NOMO-1 treated with dmso at 0.1 percent for 144 hours (cell line): Measurements from ENCODE around the gene RELCH.

Source experiments
- DNase-seq: peaks from one replicate; lab custom pipeline; 2025; ENCODE audit not compliant: unreplicated experiment; lab: John Stamatoyannopoulos, UW

Gene RELCH

DNA sequence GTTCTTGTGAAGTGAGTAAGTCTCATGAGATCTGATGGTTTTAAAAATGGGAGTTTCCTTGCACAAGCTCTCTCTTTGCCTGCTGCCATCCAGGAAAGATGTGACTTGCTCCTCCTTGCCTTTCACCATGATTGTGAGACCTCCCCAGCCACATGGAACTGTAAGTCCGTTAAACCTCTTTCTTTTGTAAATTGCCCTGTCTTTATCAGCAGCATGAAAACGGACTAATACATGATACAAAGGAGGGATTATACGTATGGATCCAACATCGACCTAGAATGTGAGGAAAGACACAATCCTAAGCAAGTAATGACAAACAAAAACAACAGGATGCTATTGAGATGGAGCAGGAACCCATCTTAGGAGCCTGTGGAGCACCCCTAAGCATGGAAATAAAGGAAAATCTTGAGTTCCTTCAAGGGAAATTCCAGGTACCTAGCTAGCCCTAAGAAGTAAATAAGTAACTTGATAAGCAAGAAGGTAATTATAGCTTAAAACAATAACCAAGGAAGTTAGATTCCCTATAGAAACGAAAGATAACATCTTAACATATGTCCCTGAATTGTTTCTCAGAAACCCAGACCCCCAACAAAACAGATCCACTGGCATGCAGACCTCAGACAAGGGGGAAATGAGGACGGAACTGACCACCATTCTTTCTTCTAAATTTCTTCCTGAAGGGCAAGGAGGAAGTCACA, 136.6 kb downstream of the RELCH start:
- DNase-seq = no peak

DNA sequence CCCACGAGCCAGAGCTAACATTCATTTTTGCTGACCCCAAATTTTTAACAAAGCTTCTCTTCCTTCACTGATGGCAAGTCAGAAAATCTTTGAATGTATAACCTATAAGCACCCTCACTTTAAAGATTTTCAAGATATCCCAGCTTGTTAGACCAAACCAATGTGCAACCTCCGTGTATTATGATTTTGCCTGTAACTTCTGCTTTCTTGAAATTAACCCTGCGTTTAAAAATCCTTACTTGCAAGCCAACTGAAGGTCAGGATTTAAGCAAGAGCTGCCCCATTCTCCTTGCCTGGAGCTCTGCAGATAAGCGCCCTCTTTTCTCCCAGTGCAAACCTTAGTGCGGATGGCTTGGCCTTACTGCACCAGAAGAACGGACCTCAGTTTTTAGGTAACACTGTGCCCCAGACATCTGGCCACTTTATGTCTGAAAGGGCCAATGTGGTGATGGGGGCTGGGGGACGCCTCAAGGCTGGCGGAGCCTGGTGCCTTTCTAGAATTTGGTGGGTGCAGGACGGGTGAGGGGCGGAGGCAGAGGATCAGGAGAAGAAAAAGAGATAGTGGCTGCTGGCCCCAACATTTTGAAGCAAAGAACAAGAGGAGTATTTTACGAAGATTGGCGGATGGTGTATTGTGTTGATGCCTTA, 137.2 kb downstream of the RELCH start:
- DNase-seq = peak; percentile 63

DNA sequence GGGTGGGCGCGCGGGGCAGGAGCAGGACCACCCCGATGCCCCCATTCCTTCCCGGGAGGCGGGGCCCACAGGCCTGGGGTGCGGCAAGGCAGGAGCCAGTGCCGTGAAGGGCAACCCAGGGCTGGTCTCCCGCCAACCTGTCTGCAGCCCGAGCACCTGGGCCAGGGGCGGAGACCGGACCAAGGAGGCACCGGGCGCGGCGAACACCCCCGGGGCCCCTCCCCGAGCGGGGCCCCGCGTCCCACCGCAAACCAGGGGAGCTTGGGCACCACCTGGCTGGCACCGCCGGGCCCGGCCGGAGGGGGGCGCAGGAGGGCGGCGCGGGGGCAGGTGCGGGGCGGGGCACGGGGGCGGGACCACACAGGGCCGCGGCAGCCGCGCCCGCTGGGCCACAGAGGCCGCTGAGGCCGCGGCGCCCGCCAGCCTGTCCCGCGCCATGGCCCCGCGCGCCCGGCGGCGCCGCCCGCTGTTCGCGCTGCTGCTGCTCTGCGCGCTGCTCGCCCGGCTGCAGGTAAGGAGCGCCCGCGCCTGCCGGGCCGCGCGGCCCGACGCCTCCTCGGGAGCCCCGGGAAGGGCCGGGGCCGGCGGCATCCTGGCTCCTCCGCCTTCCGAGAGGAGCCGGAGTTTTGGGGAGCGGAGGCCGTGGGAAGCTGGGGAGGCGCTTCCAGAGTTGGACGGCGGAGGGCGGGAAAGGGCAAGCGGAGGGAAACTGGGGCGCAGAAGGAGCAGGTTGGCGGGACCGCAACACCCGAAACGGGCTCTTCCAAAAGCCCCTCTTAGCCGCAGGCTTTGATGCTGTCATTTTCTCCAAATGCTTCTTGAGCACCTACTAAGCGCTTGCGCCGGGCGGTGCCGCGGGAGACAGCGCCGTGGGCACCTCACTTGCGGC, 138.1 kb downstream of the RELCH start, which contains the start of gene TNFRSF11A:
Gene TNFRSF11A, plus strand, starts transcription at position 394 of the 889 bp plus-strand sequence. Its CDS starts 43 bp downstream, at position 437.
- DNase-seq = peak; percentile 16

DNA sequence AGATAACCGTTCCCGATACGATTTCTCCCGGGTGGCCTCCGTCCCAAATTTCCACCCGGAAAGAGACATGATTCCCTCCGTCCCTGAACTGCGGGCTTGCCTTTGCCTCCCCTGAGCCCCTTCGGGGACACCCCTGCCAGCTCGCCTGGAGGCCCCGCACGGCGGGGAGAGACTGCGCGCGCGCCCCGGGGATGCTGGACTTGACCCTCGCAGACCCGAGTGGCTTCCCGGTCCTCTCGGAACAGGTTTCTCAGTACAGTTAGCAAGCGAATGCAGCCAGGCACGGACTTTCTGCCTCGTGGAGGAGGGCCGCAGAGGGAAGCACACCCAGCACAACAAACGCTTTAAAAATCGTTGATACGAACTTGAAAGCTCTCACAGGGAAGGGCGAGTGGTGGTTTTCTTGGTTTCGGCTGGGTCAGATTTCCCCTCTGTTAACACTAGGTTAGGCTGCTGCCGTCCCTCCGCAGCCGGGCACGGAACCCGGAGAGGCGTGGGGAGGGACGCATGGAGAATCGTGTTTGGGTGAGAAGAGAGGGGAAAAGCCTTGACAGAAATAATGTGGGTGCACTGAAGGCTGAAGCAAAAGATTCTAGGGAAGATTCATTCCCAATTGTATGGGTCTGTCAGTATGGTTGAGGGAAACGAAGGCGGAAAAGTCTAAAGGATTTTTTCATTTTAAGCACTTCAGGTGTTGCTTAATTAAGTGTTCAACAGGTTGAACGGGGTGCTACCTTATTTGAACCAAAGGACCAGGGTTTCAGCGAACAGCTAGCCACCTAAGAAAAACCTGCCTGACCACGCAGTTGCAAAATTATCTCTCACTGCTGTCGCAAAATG, 139.0 kb downstream of the RELCH start:
- no peak for DNase-seq

DNA sequence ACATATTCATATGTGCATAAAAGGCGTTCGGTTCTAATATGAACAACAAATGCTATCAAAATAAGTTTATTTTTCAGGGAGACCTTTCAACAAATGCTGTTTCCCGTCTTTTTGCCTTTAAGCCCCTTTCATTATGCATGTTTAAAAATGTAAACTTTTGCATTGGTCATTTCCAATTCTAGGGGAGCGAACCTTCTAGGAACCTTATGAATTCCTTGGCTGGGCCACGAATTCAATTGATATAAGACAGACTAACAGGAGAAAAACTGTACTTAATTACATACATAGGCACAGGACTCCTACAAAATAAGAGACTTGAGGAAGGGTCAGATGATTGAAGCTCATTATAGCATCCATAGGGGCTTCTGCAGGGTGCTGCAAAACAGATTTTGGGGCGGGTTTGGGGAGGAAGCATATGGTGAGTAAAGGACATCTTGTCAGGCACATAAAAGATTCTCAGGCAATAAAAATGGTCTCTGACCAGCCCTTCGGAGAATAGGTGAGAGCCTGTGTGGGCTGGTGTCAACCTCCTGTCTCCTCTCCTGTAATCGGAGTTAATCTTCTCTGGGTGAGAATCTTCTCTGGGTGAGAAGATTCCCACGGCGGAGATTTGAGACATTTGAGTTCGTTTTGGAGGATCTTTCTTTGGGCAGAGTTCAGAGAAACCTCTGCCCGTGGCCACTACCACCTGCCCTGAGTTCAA, 139.7 kb downstream of the RELCH start:
- no peak for DNase-seq

DNA sequence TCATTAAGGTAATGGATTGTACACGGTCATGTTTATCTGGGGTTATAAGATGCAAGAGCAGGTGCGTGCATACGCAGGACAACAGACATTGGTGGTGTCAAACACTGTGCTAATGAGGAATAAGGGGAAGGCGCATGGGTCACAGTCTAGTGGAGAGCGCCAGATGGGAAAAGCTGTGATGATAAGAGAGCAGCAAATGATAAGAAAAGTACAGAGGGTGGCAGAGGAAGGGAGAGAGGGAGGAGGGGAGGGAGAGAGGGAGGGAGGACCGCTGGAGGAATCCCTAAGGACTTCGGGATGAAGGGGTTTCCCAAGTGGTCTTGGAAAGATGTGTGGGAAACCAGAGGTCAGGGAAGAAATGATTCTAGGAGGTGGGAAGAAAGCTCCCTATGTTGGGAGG, 140.9 kb downstream of the RELCH start:
- no peak for DNase-seq

DNA sequence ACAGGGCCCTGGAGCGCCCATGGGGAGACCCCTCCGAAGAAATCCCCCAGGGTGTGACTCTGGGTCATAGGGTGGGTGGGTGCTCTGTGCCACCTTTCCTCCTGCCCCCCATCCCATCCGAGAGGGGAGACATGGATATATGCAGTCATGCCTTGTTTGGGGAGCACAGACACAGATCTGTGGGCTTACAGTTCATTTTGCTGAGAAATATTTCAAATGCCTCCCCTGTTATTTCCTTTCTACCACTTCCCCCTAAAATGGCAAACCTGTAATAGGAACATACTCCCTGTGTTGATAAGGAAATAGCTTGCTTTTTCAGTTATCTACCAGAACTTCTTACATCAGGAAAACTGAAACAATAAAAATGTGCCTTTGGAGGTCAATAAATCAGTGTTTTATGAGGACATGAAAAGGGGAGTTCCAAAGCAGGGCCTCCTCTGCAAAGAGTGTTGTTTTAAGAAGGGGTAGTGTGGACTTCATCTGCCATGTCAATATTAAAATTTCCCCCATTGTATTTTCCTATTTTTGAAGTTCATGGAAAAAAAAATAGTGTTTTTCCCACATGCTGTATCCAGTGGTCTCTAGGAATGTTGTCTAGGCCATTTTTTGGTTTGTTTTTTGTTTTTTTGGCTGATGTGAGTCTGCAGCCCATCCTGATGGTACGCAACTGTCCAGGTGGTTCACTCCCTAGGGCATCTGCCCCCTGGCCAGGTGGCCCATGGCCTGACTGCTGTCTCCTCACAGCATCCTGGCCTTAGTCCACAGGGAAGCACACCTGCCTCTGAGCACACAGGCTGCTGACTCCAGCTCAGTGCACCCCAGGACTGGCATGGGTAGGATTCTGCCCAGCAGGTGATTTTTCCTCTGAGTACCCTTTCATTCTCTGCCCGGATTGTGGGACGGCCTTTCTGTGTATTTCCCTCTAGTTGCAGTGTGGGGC, 141.8 kb downstream of the RELCH start:
- DNase-seq = no peak

DNA sequence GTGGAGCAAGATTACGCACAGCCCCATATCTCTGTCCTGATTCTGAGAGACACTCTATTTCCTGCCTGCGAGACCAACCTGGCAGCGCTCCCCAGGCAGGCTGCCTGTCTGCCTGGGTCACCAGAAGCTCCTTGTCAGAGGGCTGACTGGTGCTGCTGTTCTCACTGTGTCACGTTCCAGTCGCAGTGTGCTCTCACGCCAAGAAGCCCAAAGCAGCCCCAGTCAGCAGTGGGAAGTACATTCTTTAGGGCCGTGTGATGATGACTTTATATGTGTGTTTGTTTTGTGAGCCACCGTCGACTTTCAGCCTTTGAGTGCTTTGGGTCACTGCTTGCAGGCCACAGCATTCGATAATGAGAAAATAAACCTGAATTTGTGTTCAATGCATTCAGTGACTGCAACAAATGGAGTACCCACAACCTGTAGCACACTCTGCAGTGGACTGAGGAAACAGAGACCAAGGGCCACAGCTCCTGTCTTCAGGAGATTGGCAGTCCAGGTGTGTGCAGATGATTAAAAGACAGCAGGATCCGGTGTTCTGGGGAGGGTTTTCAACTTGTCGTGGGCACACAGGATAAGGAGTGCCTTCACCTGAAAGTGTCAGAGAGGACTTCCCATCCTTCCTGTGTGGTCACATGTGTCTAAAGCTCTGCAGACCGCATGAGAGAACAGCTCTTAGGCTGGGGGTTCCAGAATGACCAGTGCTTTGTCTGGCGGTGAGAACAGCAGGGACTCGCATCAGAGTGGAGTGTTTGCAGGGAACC, 142.8 kb downstream of the RELCH start:
- no peak for DNase-seq

DNA sequence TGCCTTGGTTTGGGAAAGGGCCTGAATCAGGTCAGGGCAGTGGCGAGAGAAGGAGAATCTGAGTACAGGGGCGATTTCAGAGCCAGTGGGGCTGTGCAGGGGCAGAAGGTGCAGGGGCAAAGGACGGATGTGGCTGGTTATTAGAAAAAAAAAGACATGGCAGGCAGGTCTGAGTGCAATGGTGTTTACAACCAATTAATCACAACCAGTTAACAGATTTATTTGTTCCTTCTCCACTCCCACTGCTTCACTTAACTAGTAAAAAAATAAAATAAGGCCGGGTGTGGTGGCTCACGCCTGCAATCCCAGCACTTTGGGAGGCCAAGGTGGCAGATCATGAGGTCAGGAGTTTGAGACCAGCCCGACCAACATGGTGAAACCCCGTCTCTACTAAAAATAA, 143.6 kb downstream of the RELCH start:
- no peak for DNase-seq

DNA sequence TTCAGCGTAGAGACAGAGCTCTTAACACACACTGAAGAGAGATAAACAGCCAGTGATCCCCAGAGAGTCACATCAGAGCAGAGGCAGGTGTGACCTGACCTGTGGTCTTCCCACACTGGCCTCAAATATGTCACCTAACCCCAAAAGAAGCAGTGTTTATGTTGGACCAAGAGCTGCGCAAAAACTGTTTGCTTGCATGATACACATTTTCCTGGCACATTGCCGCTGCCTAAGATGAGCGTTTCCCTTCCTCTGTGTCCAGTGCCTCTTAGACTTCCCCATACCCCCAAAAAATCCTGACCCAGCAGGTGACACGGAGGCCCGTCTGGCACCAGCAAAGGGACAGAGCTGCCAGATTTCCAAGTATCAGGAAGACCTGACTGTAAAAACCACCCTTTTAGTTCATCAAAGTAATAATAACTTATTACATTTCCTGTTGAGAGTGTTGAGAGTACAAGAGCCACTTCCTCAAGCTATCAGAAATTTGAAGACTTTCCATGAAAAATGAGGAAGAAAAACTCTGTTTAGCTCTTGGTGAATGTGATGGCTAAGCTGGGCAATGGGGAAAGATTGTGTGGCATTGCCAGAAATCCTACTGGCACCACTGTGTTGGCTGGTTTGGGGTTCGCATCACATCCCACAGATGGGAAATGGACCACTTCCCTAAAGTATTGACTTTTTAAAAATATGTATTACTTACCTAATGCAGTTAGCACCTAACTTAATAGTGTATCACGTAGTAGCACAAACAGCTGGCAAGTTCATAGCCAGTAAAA, 144.7 kb downstream of the RELCH start:
- DNase-seq = no peak

DNA sequence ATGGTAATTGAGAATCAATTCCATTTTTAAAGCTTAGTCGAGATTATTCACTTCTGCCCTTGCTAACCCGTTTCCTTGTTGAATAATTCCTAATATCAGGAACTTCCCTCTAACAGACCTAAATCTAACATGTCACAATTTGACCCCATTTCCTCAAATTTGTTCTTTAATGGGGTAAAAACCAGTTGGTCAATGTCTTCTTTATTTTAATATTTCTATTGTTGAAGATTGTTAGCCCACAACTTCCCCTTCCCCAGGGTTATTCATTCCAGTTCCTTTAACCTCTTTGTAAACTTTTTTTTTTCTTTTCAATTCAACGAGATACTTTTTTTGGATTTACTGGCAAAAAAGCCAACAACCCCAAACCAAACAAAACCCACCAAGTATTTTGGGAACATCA, 145.4 kb downstream of the RELCH start:
- DNase-seq = no peak

DNA sequence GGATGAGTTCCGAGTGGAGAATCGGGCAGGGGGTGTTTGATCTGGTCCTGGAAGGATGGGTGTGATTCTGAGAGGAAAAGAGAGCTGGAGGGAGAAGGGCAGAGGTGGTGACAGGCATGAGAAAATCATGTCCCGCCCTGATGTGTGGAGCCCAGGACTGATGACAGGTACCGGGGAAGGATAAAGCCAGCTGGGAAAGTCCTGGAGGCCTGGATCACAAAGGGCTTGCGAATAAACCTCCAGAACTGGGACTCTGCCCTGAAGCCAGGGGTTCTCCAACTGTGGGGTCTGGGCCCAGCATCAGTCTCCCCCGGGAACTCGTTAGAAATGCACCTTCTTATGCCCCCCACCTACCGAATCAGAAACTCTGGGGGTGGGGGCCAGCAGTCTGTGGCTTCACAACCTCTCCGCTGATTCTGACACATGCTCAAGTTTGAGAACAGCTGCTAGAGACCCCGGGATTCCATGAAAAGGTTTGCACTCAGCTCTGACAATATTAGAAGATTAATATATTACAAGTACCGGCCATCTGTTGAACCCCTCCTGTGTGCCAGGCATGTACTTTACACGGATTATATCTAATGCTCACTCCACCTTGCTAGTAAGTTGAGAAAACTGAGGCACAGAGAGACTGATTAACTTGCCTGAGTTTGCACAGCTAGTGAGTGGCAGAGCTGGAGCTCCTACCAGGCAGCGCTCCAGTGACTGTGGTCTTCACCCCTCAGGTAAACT, 146.1 kb downstream of the RELCH start:
- DNase-seq = no peak

DNA sequence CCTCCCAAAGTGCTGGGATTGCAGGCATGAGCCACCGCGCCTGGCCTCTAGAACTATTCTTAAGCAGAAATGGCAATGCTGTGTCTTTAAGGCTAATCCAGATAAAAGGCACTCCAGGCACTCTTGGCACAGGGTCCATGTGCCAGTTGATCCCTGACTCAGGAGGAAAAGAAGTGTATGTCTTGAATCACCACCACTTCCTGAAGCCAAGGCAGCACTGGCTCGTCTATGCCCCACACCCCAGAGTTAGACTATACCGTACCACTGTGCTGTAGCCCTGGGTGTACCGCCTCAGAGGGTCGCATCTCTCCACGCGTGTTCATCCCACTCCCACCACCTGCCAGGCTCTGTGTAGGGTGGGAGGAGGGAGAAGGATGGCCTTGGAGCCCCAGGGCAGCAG, 147.1 kb downstream of the RELCH start:
- no peak for DNase-seq

DNA sequence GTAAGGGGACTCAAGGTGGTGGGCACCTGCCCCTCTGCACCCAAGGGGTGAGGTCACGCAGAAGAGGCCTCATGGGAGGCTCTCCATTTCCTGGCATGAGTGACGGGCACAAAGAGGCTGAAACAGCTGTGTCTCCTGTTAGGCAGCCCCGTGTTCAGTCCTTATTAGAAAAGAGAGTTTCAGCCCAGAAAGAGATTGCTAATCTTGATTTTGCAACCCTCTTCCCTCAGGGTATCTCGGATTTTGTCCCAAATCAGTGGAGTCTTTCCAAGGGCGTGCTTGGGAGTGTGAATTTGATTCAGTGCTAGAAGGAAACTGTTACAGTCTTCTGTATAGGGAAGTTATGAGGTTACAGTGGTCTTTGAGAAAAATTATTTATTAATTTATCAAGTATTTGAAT, 148.4 kb downstream of the RELCH start:
- no peak for DNase-seq

DNA sequence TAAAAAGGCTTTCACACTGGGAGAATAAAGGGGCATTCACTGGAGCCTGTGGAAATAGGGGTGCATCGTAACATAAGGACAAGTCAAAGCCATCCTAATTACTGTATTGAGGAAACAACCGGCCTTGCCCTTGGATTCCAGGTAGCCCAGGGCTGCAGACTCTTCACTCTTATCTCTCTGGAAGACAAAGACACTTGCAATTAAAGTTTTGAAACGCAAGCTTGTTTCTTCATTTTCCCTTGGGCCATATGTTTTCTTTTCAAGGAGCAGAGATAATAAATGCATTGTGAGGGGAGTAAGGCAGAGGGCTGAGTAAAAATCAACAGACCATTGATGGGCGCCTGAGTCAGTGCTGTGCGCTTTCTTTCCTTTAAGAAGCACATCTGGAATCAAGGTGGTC, 149.6 kb downstream of the RELCH start:
- DNase-seq = no peak

DNA sequence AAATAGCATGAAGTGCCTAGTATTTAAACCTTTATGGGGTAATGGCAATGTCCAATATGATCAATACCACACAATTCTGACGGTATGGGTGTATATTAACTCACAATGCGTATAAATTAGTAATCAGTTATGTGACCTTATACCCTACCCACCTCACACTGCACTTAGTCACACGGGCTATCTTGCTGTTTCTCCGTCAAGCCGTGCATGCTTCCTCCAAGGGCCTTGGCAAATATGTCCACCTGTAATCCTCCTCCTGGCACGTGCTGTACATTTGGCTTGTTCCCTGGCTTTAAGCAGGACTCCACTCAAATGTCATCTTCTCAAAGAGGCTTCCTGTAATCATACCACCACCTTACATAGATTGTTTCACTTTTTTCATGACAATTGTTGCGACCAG, 150.3 kb downstream of the RELCH start:
- DNase-seq = no peak
